K562 (cell line): ENCODE data around the gene SOST. TPM values are rescaled to one million over a fixed set of nuclear protein-coding genes. Genes with fewer than 3 reads are reported as not detected.
A peak's percentile ranks its signal among the peaks of the same experiment; 100 is the strongest.

Experiments
- ATAC-seq: fragments of 200-7000 bp; cut with Tn5 transposase; 3 replicates; pipeline ENCODE4 v1.9.1; 2020; ENCODE audit warnings: moderate library complexity
- BruUV-seq: library from RNA; stranded (reverse); fragments of 400-500 nt; replicated peaks from 2 replicates; lab custom pipeline; 2021; lab: Mats Ljungman, UMichigan
- CTCF ChIA-PET: fragments of 300-600 bp; formaldehyde crosslinking; extraction: SDS; loops from one replicate; lab custom pipeline; 2021; ENCODE audit warnings: low intra/inter-chr PET ratio; lab: Yijun Ruan, JAX
- POLR2A ChIA-PET: fragments of 300-600, 350-650 bp; sonication (Branson Sonifier 250); formaldehyde crosslinking; extraction: SDS; loops from one replicate; lab custom pipeline; 2021; ENCODE audit warnings: antibody characterized with exemption, inconsistent platforms; lab: Yijun Ruan, JAX
- DNase-seq, 4 experiments: peaks; one replicate each; pipeline versions ENCODE4 v3.0.0 to v3.0.0-alpha.2; 2011 to 2018; ENCODE audit warnings: low spot score in 3 of 4, mixed read lengths in 3 of 4; ENCODE audit errors: extremely low read depth in 1 of 4
- FAIRE-seq: peaks from 2 replicates; lab custom pipeline; 2011; peaks lifted over from hg19 to GRCh38; lab: Jason Lieb, UNC
- H2AFZ ChIP-seq: 2 replicates; pipeline ENCODE4 v1.6.0; 2011; ENCODE audit warnings: low read depth, low read length, control low read depth, inconsistent platforms
- H3K27ac ChIP-seq: fragments of 200-600 bp; 3 replicates; pipeline ENCODE4 v1.8.0; 2011; ENCODE audit warnings: low read depth, mild to moderate bottlenecking, control low read depth, inconsistent platforms, low read length, moderate library complexity, mixed read lengths; ENCODE audit errors: extremely low read depth
- H3K27me3 ChIP-seq, 2 experiments: fragments of 300-600 bp in 1 of 2; 2 replicates in 1 of 2; 3 replicates in 1 of 2; pipeline versions ENCODE4 v1.6.0 to v1.8.0; 2011; ENCODE audit warnings: inconsistent platforms in 2 of 2, low read length in 2 of 2, mild to moderate bottlenecking in 1 of 2, mixed read lengths in 1 of 2, moderate library complexity in 1 of 2; ENCODE audit not compliant: control insufficient read depth in 2 of 2, insufficient read depth in 2 of 2
- H3K36me3 ChIP-seq: fragments of 300-600 bp; 3 replicates; pipeline ENCODE4 v1.8.0; 2011; ENCODE audit warnings: mild to moderate bottlenecking, low read length, inconsistent platforms; ENCODE audit not compliant: control insufficient read depth, insufficient read depth
- H3K4me1 ChIP-seq, 2 experiments: fragments of 200-600 bp in 1 of 2; replicated peaks in 1 of 2; 2 replicates in 1 of 2; 3 replicates in 1 of 2; pipeline versions ENCODE4 v1.5.1 to v1.8.0; 2011; ENCODE audit warnings: inconsistent platforms in 2 of 2, low read length in 2 of 2, mild to moderate bottlenecking in 1 of 2, mixed read lengths in 1 of 2, moderate library complexity in 1 of 2; ENCODE audit not compliant: control insufficient read depth in 2 of 2, insufficient read depth in 2 of 2
- H3K4me2 ChIP-seq: 2 replicates; pipeline ENCODE4 v1.6.1; 2011; ENCODE audit warnings: low read length, control low read depth, inconsistent platforms, mixed read lengths; ENCODE audit not compliant: insufficient read depth
- H3K4me3 ChIP-seq: fragments of 200-600 bp; sonication (generic), shearing (Covaris generic); 2 replicates; pipeline ENCODE4 v1.5.1; 2016; ENCODE audit warnings: control low read depth, inconsistent platforms
- H3K79me2 ChIP-seq: fragments of 200-600 bp; 3 replicates; pipeline ENCODE4 v1.8.0; 2011; ENCODE audit warnings: low read length, inconsistent platforms; ENCODE audit not compliant: control insufficient read depth, insufficient read depth
- H3K9ac ChIP-seq, 2 experiments: 2 replicates each; pipeline versions ENCODE4 v1.6.0 to v1.6.1; 2011; ENCODE audit warnings: low read depth in 2 of 2, low read length in 2 of 2, control low read depth in 1 of 2, inconsistent platforms in 1 of 2, mild to moderate bottlenecking in 1 of 2, mixed read lengths in 1 of 2; ENCODE audit not compliant: insufficient read depth in 1 of 2
- H3K9me1 ChIP-seq: one replicate; pipeline ENCODE4 v1.6.0; 2011; ENCODE audit warnings: inconsistent platforms, mild to moderate bottlenecking, low read length, moderate library complexity; ENCODE audit not compliant: control insufficient read depth, insufficient read depth
- H3K9me3 ChIP-seq: replicated peaks from 2 replicates; pipeline ENCODE4 v1.5.1; 2011; ENCODE audit warnings: low read depth, low read length, inconsistent platforms; ENCODE audit not compliant: control insufficient read depth, insufficient read depth
- H4K20me1 ChIP-seq: replicated peaks from 2 replicates; pipeline ENCODE4 v1.6.1; 2011; ENCODE audit warnings: low read length, inconsistent platforms, mixed read lengths; ENCODE audit not compliant: control insufficient read depth, insufficient read depth
- ELF1 ChIP-seq: fragments of 200-800 bp; sonication (Bioruptor generic); IDR thresholded peaks from 2 replicates; pipeline ENCODE4 v1.6.1; 2016; ENCODE audit warnings: missing genetic modification characterization, missing compliant biosample characterization
- HDGF ChIP-seq: fragments of 450-650 bp; IDR thresholded peaks from 2 replicates; pipeline ENCODE4 v1.6.1; 2016
- POLR2AphosphoS5 ChIP-seq: IDR thresholded peaks from 2 replicates; pipeline ENCODE4 v1.6.1; 2011; ENCODE audit warnings: mild to moderate bottlenecking, low read depth, low read length, moderate library complexity; ENCODE audit not compliant: control insufficient read depth, insufficient read depth
- SIN3A ChIP-seq, 2 experiments: fragments of 150-350 bp in 1 of 2; IDR thresholded peaks; 2 replicates each; pipeline ENCODE4 v1.6.1; 2011 to 2016; ENCODE audit warnings: borderline replicate concordance in 2 of 2, low read depth in 2 of 2, low read length in 2 of 2, mild to moderate bottlenecking in 2 of 2, moderate library complexity in 2 of 2; ENCODE audit not compliant: control insufficient read depth in 1 of 2
- SNIP1 ChIP-seq: fragments of 450-650 bp; IDR thresholded peaks from 2 replicates; pipeline ENCODE4 v1.7.1; 2017; ENCODE audit warnings: low read depth, mild to moderate bottlenecking
- ZNF57 ChIP-seq: fragments of 450-650 bp; formaldehyde crosslinking; IDR thresholded peaks from 2 replicates; pipeline ENCODE4 v1.4.0; 2020; ENCODE audit warnings: mild to moderate bottlenecking, moderate library complexity
- ZNF695 ChIP-seq: fragments of 450-650 bp; formaldehyde crosslinking; IDR thresholded peaks from 2 replicates; pipeline ENCODE4 v1.4.0; 2020; ENCODE audit warnings: mild to moderate bottlenecking, moderate library complexity
- ZNF780A ChIP-seq: fragments of 250-450 bp; sonication (Bioruptor Pico); IDR thresholded peaks from 2 replicates; pipeline ENCODE4 v1.5.0; 2021; ENCODE audit warnings: mild to moderate bottlenecking
- WGBS: fragments of 100-300 bp; shearing (Covaris generic); methylation state at CpG from one replicate; pipeline ENCODE4 v1.1.6; 2016; ENCODE audit warnings: low coverage, mixed read lengths; ENCODE audit not compliant: insufficient coverage; ENCODE audit errors: missing lambda C conversion rate; 5-methylcytosine and 5-hydroxymethylcytosine counted together
- in situ Hi-C: fragments of 300-500 bp; cut with MboI; formaldehyde crosslinking; loops from 4 replicates; pipeline ENCODE4 v1.15.0; 2018; ENCODE audit warnings: inconsistent platforms, mixed read lengths
- intact Hi-C: fragments of 100-400 bp; cut with micrococcal nuclease; formaldehyde crosslinking; loops from 2 replicates; pipeline ENCODE4 v1.14.2; 2022
- polyA plus RNA-seq, 8 experiments: library from polyadenylated mRNA; depleted of rRNA in 4 of 8; stranded (reverse) in 5 of 8; unstranded in 3 of 8; fragments of >200 nt; fragmentation: Nextera tagmentation in 2 of 8; fragmentation: Illumina TruSeq in 1 of 8; extraction: Ambion mirVana in 2 of 8; extraction: Trizol in 1 of 8; gene quantifications; 2 replicates each; pipeline versions ENCODE4 v1.2.1 to v1.2.3, GENCODE V29; 2011 to 2014; ENCODE audit warnings: inconsistent platforms in 1 of 8, missing spikeins in 1 of 8
- total RNA-seq, 7 experiments: library from RNA; depleted of rRNA in 6 of 7; stranded (reverse); fragments of >200 nt in 6 of 7; fragmentation: Illumina TruSeq in 2 of 7; extraction: Trizol in 2 of 7; gene quantifications; 2 replicates each; pipeline versions ENCODE4 v1.2.1 to v1.2.3, GENCODE V29; 2011 to 2021; ENCODE audit warnings: low replicate concordance in 1 of 7

SOST gene
- total and polyA plus RNA-seq, 9 of the 15 experiments (the other 6 are each of a cell fraction or from before 2014, with no cell fraction given): not detected

- peaks cover 6% of the 10 kb centered on the region; the same call in 1 of the 3 replicates for H3K36me3 ChIP-seq
- peak within 1 kb of the TSS; percentile 73 for H3K4me3 ChIP-seq
- intact Hi-C loops (no loop called here), in situ Hi-C loops (no loop called here)
- no peaks in the 10 kb centered on the region for H3K9me3 ChIP-seq
- no peaks in the 10 kb centered on the region for H3K9me1 ChIP-seq
- 7% methylated on average over 7 of the region's 7 CpGs for WGBS
- FAIRE-seq (no peak), DNase-seq (no peak), ATAC-seq (no peak)
- peaks cover 7 to 20% of the 10 kb centered on the region in 2 experiments; a peak in 4 of 5 replicates for H3K4me1 ChIP-seq
- H4K20me1 ChIP-seq: no peaks in the 10 kb centered on the region
- ChIA-PET CTCF (interaction anchor here (1.3 kb wide), 1 partner anchor 66 kb away, joined by 5 read pairs; no protein-coding TSS in a partner anchor), POLR2A (interaction anchor here (0.9 kb wide), 1 partner anchor 37 kb away, joined by 3 read pairs; no protein-coding TSS in a partner anchor)
- peak within 1 kb of the TSS; percentile 95 for H2AFZ ChIP-seq
- no peaks in the 10 kb centered on the region for H3K79me2 ChIP-seq
- H3K27ac ChIP-seq: no peak within 1 kb of the TSS
- no peak for TF ChIP-seq SNIP1
- TF ChIP-seq HDGF: no peak
- TF ChIP-seq ZNF780A (CRISPR knock-in tag): no peak
- TF ChIP-seq ZNF57: no peak
- TF ChIP-seq ZNF695 (CRISPR knock-in tag): no peak
- no peak for TF ChIP-seq POLR2AphosphoS5
- no peak for TF ChIP-seq ELF1 (tag)
- TF ChIP-seq SIN3A (IDR thresholded peaks at IDR 0.05; ENCODE audit: borderline replicate concordance in 2 of 2, control insufficient read depth in 1 of 2, low read depth in 2 of 2, low read length in 2 of 2): no peak
- H3K27me3 ChIP-seq: peaks cover 31 to 45% of the 10 kb centered on the region in 2 experiments
- BruUV-seq: no TSS peak
- peak within 1 kb of the TSS; percentile 54 to 95; a peak in 3 of 4 replicates for H3K9ac ChIP-seq
- peak within 1 kb of the TSS; percentile 84 for H3K4me2 ChIP-seq
Observed at GRCh38 chr17:43780135-43780534, 21.5 kb upstream of the SOST start, which contains the start of gene CFAP97D1. TSS of gene CFAP97D1 (plus strand) at chr17:43780435. CDS start at chr17:43780463, 28 bp downstream.
